Fibroblast of skin of right biceps (primary cell): ENCODE data around the gene NTM.
A peak's percentile ranks its signal among the peaks of the same experiment; 100 is the strongest.

Experiments used
- DNase-seq: peaks from one replicate; pipeline ENCODE4 v3.0.0-alpha.2; 2013

Gene NTM

DNA sequence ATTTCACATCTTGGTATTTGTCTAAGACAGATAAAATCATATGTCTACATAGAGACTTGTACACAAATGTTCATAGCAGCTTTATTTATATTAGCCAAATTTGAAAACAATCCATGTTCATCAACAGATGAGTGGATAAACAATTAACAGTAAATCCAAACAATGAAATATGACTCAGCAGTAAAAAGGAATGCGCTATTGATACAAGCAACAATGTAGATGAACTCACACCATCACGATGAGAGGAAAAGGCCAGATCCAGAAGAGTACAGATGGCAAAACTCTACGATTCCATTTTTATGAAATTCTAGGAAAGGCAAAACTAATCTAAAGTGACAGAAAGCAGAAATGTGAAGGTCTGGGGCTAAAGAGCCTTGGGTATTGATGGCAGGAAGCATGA is 384.3 kb downstream of the NTM start:
- no peak for DNase-seq

GRCh38 chr11:131756479-131757110 is 386.2 kb downstream of the NTM start:
- peak; percentile 83 for DNase-seq

GRCh38 chr11:131758726-131759125 is 388.3 kb downstream of the NTM start:
- DNase-seq, result no peak

- no peak for DNase-seq
These were observed 388.7 kb downstream of the NTM start for GRCh38 chr11:131759140-131759539.

GRCh38 chr11:131760091-131761061 is 390.0 kb downstream of the NTM start:
- DNase-seq, result peak; percentile 91

- DNase-seq, result no peak
These were observed 392.1 kb downstream of the NTM start for GRCh38 chr11:131762346-131763110.

GRCh38 chr11:131763193-131763890 is 392.9 kb downstream of the NTM start:
- DNase-seq, result no peak

- no peak for DNase-seq
These were observed 393.7 kb downstream of the NTM start for GRCh38 chr11:131764126-131764525.

- no peak for DNase-seq
These were observed 394.2 kb downstream of the NTM start for GRCh38 chr11:131764649-131765048.

DNA sequence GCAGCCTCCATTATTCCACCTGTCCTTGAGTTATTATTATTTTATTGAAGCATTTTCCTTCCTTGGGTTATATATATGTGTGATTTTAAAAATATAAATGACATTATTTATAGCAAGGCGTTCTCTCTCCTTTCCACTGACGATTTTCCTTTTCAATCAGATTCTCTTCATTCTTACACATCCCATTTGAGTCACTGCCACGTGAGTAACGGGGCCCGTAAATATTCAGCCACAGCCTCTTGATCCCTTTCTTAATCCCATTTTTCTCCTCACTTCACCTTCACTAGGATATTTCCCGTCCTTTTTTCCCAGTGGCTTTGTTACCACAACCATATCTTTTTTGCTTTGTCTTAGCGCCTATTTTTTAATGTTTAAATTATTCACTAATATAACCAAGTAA is 396.2 kb downstream of the NTM start:
- DNase-seq, result peak; percentile 15

DNA sequence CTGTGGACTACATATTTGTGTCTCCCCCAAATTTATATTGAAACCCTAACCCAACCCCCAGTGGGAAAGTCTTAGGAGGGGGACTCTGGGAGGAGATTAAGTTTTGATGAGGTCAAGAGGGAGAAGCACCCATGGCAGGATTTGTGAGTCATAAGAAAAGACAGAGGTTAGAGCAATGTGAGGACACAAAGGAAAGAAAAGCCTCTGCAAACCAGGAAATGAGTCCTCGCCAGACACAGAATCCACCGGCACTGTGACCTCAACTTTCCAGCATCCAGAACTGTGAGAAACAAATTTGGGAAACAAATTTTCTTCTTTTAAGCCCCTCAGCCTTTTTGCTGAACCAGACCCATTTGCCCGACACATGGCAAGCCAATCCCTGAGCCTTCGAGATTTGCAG is 397.0 kb downstream of the NTM start:
- peak; percentile 72 for DNase-seq

DNA sequence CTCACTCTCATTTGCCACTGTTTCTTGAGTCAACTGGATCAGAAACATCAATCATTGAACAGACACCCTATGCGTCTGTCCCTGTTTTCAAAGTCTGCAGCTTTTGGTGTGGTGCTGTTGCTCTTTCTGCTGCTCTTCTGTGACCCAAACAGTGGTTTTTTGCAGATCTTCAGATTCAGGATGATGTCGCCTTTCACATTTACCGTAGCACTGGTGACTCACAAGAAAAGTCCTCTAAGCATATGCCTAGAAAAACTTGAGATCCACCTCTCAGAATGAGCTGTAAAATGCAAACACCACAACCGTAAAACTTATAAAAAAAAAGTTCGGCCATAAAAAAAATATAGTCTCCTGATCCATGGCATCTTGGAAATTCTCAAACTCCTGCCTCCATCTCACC is 400.4 kb downstream of the NTM start:
- DNase-seq, result peak; percentile 72

GRCh38 chr11:131771471-131771870 is 401.1 kb downstream of the NTM start:
- no peak for DNase-seq

DNA sequence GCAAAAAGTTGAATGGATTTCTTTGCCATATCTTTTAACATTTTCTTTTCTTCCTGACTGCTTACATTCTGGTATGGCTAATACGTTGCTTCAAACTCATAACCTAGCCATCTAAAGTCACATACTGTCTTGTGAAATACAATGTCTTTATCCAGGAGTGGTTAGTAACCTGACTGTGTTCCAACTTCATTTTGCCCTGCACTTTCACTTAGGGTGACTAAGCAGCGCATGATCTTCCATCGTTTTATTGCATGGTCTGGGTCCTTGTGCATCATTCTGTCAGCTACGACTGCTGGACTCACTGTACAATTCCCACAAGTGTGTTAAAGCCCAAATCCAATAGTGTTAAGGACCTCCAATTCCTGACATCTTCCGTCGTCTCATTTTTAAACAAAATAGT is 403.2 kb downstream of the NTM start:
- DNase-seq, result peak; percentile 12

- no peak for DNase-seq
These were observed 405.8 kb downstream of the NTM start for GRCh38 chr11:131776211-131776610.

DNA sequence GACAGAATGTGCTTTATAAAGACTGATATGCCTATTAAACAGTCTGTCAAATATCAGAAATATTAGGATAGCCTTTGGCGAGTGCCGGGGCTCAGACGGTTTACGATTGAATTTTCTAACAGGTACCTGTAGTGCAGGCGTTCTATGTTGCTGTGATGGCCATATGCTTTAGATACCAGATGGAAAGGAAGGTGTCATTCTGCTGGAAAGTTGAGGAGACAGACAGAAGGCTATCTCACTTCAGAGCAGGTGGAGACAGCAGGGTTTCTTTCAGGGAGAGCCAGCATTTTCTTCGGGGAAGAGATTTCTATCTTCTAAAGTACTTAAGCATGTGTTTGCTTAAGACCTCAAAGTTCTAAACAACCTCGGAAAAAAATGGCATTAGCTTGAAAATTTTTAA is 415.4 kb downstream of the NTM start:
- DNase-seq, result no peak

- no peak for DNase-seq
These were observed 416.7 kb downstream of the NTM start for GRCh38 chr11:131787119-131787518.

- DNase-seq, result no peak
These were observed 420.2 kb downstream of the NTM start for GRCh38 chr11:131790586-131790985.

- peak; percentile 65 for DNase-seq
These were observed 421.8 kb downstream of the NTM start for GRCh38 chr11:131792243-131792642.

- no peak for DNase-seq
These were observed 425.7 kb downstream of the NTM start for GRCh38 chr11:131796089-131796488.

DNA sequence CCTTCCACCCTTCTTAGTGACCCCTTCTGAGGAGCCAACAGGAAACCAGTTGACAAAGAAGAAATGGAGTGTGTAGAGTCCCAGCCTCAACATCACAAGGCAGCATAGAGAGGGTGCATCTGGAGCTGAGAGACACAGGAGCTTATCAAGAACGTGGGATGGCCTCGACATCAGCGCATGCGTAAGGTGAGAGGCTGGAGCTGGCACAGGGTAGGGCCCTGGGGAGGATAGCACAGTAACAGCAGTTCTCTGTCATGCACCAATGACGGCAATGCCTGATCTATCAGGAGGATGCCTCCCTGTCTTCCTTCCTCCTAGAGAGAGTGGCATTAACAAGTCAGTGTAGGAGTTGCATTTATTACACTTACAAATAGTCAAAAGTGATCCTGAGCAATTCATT is 426.1 kb downstream of the NTM start:
- DNase-seq, result no peak

GRCh38 chr11:131800452-131800851 is 430.0 kb downstream of the NTM start:
- no peak for DNase-seq
